Aorta (tissue), 5 donors: Measurements from ENCODE around the gene GANC. TPM values are rescaled to one million over a fixed set of nuclear protein-coding genes. Genes with fewer than 3 reads are reported as not detected.

Source experiments
- ATAC-seq: fragments of 200-7000 bp; cut with Tn5 transposase; one replicate; pipeline ENCODE4 v1.9.1; 2022; ENCODE audit warnings: moderate library complexity; ENCODE audit not compliant: low FRiP score
- DNase-seq, 2 donors: peaks; one replicate each; pipeline ENCODE4 v3.0.0-alpha.2; 2020
- H3K27ac ChIP-seq, 2 donors: one replicate each; pipeline ENCODE4 v1.5.1; 2013; ENCODE audit warnings: low read length in 2 of 2, mild to moderate bottlenecking in 2 of 2, moderate library complexity in 2 of 2, control low read depth in 1 of 2, inconsistent platforms in 1 of 2, low read depth in 1 of 2
- H3K27me3 ChIP-seq, 2 donors: one replicate each; pipeline ENCODE4 v1.6.1; 2013; ENCODE audit warnings: control low read depth in 1 of 2, low read length in 1 of 2, mild to moderate bottlenecking in 1 of 2, moderate library complexity in 1 of 2; ENCODE audit not compliant: insufficient read depth in 2 of 2, control insufficient read depth in 1 of 2
- H3K36me3 ChIP-seq, 2 donors: one replicate each; pipeline ENCODE4 v1.6.1; 2013; ENCODE audit warnings: control low read depth in 1 of 2, low read length in 1 of 2, mild to moderate bottlenecking in 1 of 2; ENCODE audit not compliant: insufficient read depth in 2 of 2, control insufficient read depth in 1 of 2
- H3K4me1 ChIP-seq, 2 donors: one replicate each; pipeline ENCODE4 v1.6.1; 2013; ENCODE audit warnings: low read length in 2 of 2, control low read depth in 1 of 2, mild to moderate bottlenecking in 1 of 2, moderate library complexity in 1 of 2; ENCODE audit not compliant: insufficient read depth in 2 of 2, control insufficient read depth in 1 of 2
- H3K4me3 ChIP-seq, 2 donors: one replicate each; pipeline ENCODE4 v1.5.1; 2013; ENCODE audit warnings: low read length in 2 of 2, control low read depth in 1 of 2, mild to moderate bottlenecking in 1 of 2
- H3K9me3 ChIP-seq: one replicate; pipeline ENCODE4 v1.6.1; 2013; ENCODE audit warnings: mild to moderate bottlenecking, low read length; ENCODE audit not compliant: control insufficient read depth
- WGBS, 2 donors: extraction: QIAGEN DNeasy Blood & Tissue Kit; methylation state at CpG; one replicate each; pipeline ENCODE4 v1.1.7; 2013; 5-methylcytosine and 5-hydroxymethylcytosine counted together
- intact Hi-C, 2 donors: fragments of 100-400 bp; cut with DNase I; formaldehyde crosslinking; loops; one replicate each; pipeline versions ENCODE4 v1.14.2 to v1.15.0; 2022
- polyA plus RNA-seq, 2 donors: library from polyadenylated mRNA; stranded (reverse); fragments of 200-250 nt; gene quantifications; one replicate each; pipeline ENCODE4 v1.2.3, GENCODE V29; 2013
- total RNA-seq, 2 donors: library from RNA; stranded (reverse); fragmentation: NEBNext Ultra II Directional; extraction: Animal tissue kit (Norgen Biotek cat#: 25700); gene quantifications; one replicate each; pipeline ENCODE4 v1.2.1, GENCODE V29; 2021
- donor health status: healthy with polysubstance abuse.
- donor health status: Bipolar disorder and iron deficiency.
- donor health status: DM: no; HTN: no; CAD: no.
- donor health status: DM: no; HTN: no; CAD: no.
- donor health status: DM: yes; HTN: yes; CAD: no.

Gene GANC
- total and polyA plus RNA-seq, 4 donors: 14.9 to 61.4 (median 39.3) TPM

GRCh38 chr15:42368096-42368495 is 95.1 kb downstream of the GANC start:
- no peak overlapping the region for H3K27ac ChIP-seq
- intact Hi-C loops: no loop called here
- WGBS, 2 donors: 73 to 76% methylated on average over 3 of the region's 3 CpGs
- no peak for ATAC-seq
- no peaks in the 10 kb centered on the region for H3K4me1 ChIP-seq
- H3K27me3 ChIP-seq: no peaks in the 10 kb centered on the region
- H3K36me3 ChIP-seq: peaks cover 0 to 1% of the 10 kb centered on the region in 2 donors
- no peaks in the 10 kb centered on the region for H3K9me3 ChIP-seq
- no peak for DNase-seq
- H3K4me3 ChIP-seq: no peak overlapping the region

- WGBS, 2 donors: 74 to 80% methylated on average over 2 of the region's 2 CpGs
Measured at GRCh38 chr15:42371096-42371495, 98.1 kb downstream of the GANC start.

DNA sequence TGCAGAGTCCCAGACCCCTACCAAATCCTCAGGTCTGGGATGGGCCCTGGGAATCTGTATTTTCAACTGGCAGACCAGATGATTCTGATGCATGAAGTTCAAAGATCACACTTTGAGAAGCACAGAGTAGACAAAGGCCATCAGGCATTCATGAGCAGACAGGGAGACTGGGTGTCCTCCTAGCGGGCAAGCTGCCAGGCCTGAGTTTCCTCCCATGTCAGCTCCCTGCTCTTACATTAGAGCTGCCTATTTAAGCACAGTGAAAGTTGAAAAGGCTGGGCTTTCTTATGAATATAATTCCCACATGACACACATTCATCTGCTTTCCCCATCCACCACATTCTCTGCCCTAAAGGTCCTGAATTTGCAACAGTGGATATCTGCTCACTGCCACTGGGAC is 100.3 kb downstream of the GANC start:
- no peak overlapping the region for H3K4me3 ChIP-seq
- WGBS, 2 donors: 69 to 75% methylated on average over 1 of the region's 1 CpG
- DNase-seq (no peak), ATAC-seq (no peak)
- H3K27ac ChIP-seq: no peak overlapping the region
- intact Hi-C loops: no loop called here
- H3K9me3 ChIP-seq: no peaks in the 10 kb centered on the region
- H3K27me3 ChIP-seq: no peaks in the 10 kb centered on the region
- H3K36me3 ChIP-seq: no peaks in the 10 kb centered on the region
- no peaks in the 10 kb centered on the region for H3K4me1 ChIP-seq

More at GRCh38 chr15:42371096-42371495, 98.1 kb downstream of the GANC start:
- H3K27ac ChIP-seq: no peak overlapping the region
- DNase-seq: no peak
- intact Hi-C loops: no loop called here
- no peak overlapping the region for H3K4me3 ChIP-seq
- no peaks in the 10 kb centered on the region for H3K36me3 ChIP-seq
- no peaks in the 10 kb centered on the region for H3K27me3 ChIP-seq
- H3K4me1 ChIP-seq: no peaks in the 10 kb centered on the region
- no peaks in the 10 kb centered on the region for H3K9me3 ChIP-seq
- no peak for ATAC-seq

DNA sequence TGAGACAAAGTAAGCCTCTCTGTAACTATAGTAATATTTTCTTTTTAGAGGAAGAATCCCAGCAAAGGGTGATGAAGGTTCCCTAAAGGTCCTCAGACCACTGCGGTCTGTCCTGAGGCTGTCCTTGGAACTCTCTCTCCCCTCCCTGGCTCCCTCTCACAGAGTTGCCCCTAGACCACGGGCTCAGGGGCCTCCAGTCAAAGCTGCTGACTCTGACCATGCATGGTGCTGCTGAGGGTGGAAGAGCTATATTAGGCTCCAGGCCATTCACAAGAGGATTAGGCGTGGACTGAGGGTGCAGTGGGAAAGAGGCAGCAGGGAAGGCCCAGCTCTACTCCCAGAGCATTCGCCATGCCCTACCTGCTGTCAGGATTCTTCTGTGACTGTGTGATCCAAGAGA is 100.9 kb downstream of the GANC start:
- WGBS, 2 donors: 91 to 93% methylated on average over 4 of the region's 4 CpGs
- no peak for ATAC-seq
- H3K27ac ChIP-seq: no peak overlapping the region
- intact Hi-C loops: no loop called here
- H3K4me3 ChIP-seq: no peak overlapping the region
- no peak for DNase-seq
- H3K4me1 ChIP-seq: no peaks in the 10 kb centered on the region
- no peaks in the 10 kb centered on the region for H3K36me3 ChIP-seq
- no peaks in the 10 kb centered on the region for H3K9me3 ChIP-seq
- no peaks in the 10 kb centered on the region for H3K27me3 ChIP-seq

DNA sequence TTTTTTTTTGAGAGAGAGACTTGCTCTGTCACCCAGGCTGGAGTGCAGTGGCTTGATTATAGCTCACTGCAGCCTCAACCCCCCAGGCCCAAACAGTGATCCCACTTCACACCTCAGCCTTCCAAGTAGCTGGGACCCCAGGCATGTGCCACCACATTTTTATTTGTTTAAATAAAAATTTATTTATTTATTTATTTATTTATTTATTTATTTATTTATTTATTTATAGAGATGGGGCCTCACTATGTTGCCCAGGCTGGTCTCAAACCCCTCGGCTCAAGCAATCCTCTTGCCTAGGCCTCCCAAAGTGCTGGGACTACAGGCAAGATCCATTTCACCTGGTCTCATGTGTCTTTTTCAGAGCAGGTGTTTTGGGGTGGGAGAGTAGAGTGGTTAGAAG is 101.8 kb downstream of the GANC start:
- intact Hi-C loops: no loop called here
- Histone ChIP-seq H3K4me3 (no peak overlapping the region), H3K36me3 (no peaks in the 10 kb centered on the region), H3K27ac (no peak overlapping the region), H3K9me3 (no peaks in the 10 kb centered on the region), H3K27me3 (no peaks in the 10 kb centered on the region), H3K4me1 (no peaks in the 10 kb centered on the region)
- no peak for ATAC-seq
- no peak for DNase-seq
- 94 to 95% methylated on average over 1 of the region's 1 CpG for WGBS, 2 donors

GRCh38 chr15:42375252-42375651 is 102.3 kb downstream of the GANC start:
- 95 to 96% methylated on average over 5 of the region's 5 CpGs for WGBS, 2 donors
- DNase-seq: no peak
- Histone ChIP-seq H3K27ac (no peak overlapping the region), H3K27me3 (no peaks in the 10 kb centered on the region), H3K9me3 (no peaks in the 10 kb centered on the region), H3K36me3 (no peaks in the 10 kb centered on the region), H3K4me3 (no peak overlapping the region), H3K4me1 (no peaks in the 10 kb centered on the region)
- intact Hi-C loops: no loop called here
- ATAC-seq: no peak

GRCh38 chr15:42375941-42376340 is 102.9 kb downstream of the GANC start:
- no peaks in the 10 kb centered on the region for H3K27me3 ChIP-seq
- no peaks in the 10 kb centered on the region for H3K9me3 ChIP-seq
- H3K36me3 ChIP-seq: no peaks in the 10 kb centered on the region
- no peaks in the 10 kb centered on the region for H3K4me1 ChIP-seq
- intact Hi-C loops: no loop called here
- DNase-seq: no peak
- no peak overlapping the region for H3K4me3 ChIP-seq
- no peak overlapping the region for H3K27ac ChIP-seq
- no peak for ATAC-seq
- 50 to 68% methylated on average over 4 of the region's 4 CpGs for WGBS, 2 donors

- WGBS, 2 donors: 74 to 80% methylated on average over 8 of the region's 8 CpGs
- intact Hi-C loops: no loop called here
Measured at GRCh38 chr15:42378011-42378410, 105.0 kb downstream of the GANC start.

GRCh38 chr15:42384597-42384996 is 111.6 kb downstream of the GANC start:
- ATAC-seq (no peak), DNase-seq (no peak)
- no peak overlapping the region for H3K27ac ChIP-seq
- no peaks in the 10 kb centered on the region for H3K9me3 ChIP-seq
- no peaks in the 10 kb centered on the region for H3K4me1 ChIP-seq
- peaks cover 0 to 3% of the 10 kb centered on the region in 2 donors for H3K36me3 ChIP-seq
- intact Hi-C loops: no loop called here
- no peak overlapping the region for H3K4me3 ChIP-seq
- whole genome bisulfite sequencing, 2 donors: 62 to 64% methylated on average over 4 of the region's 4 CpGs
- H3K27me3 ChIP-seq: no peaks in the 10 kb centered on the region

More at GRCh38 chr15:42378011-42378410, 105.0 kb downstream of the GANC start:
- Histone ChIP-seq H3K36me3 (no peaks in the 10 kb centered on the region), H3K27ac (no peak overlapping the region), H3K9me3 (no peaks in the 10 kb centered on the region), H3K27me3 (no peaks in the 10 kb centered on the region), H3K4me3 (no peak overlapping the region), H3K4me1 (no peaks in the 10 kb centered on the region)
- ATAC-seq: no peak
- DNase-seq: no peak
